Suprapubic skin (tissue), 4 donors: ENCODE results near the gene KRT76. TPM values are rescaled to one million over a fixed set of nuclear protein-coding genes. Genes with fewer than 3 reads are reported as not detected.
A peak's percentile ranks its signal among the peaks of the same experiment; 100 is the strongest.

Experiments
- DNase-seq, 2 donors: peaks; one replicate each; pipeline ENCODE4 v3.0.0-alpha.2; 2019; ENCODE audit warnings: low spot score in 2 of 2
- H3K27ac ChIP-seq: fragments of 200-600 bp; sonication (generic); one replicate; pipeline ENCODE4 v1.5.1; 2019
- H3K27me3 ChIP-seq: fragments of 200-600 bp; sonication (generic); one replicate; pipeline ENCODE4 v1.5.1; 2019
- H3K36me3 ChIP-seq: fragments of 200-600 bp; sonication (generic); one replicate; pipeline ENCODE4 v1.5.1; 2019
- H3K4me1 ChIP-seq: fragments of 200-600 bp; sonication (generic); one replicate; pipeline ENCODE4 v1.5.1; 2019
- H3K4me3 ChIP-seq: fragments of 200-600 bp; sonication (generic); one replicate; pipeline ENCODE4 v1.5.1; 2019; ENCODE audit warnings: mild to moderate bottlenecking
- H3K9me3 ChIP-seq: fragments of 200-600 bp; sonication (generic); one replicate; pipeline ENCODE4 v1.5.1; 2019
- EP300 ChIP-seq: sonication (generic); formaldehyde crosslinking; IDR thresholded peaks from one replicate; pipeline ENCODE4 v1.6.1; 2017; ENCODE audit warnings: antibody characterized with exemption
- POLR2A ChIP-seq, 2 donors: fragments of 450-650 bp; IDR thresholded peaks; one replicate each; pipeline ENCODE4 v1.6.1; 2017; ENCODE audit warnings: antibody characterized with exemption in 2 of 2, mild to moderate bottlenecking in 2 of 2, moderate library complexity in 2 of 2
- POLR2AphosphoS5 ChIP-seq, 3 donors: sonication (generic); formaldehyde crosslinking; IDR thresholded peaks; one replicate each; pipeline ENCODE4 v1.6.1; 2017; ENCODE audit warnings: antibody characterized with exemption in 3 of 3
- WGBS: methylation state at CpG from one replicate; pipeline ENCODE4 v1.1.5; 2018; 5-methylcytosine and 5-hydroxymethylcytosine counted together
- total RNA-seq, 4 donors: library from RNA; depleted of rRNA; stranded (reverse); fragments of >200 nt; gene quantifications; one replicate each; pipeline ENCODE4 v1.1.0, GENCODE V29; 2016
- TF ChIP-seq, protein P1 (sequence below), 2 donors: fragments of 200-600 bp in 1 of 2; fragments of 450-650 bp in 1 of 2; sonication (generic) in 1 of 2; IDR thresholded peaks; one replicate each; pipeline ENCODE4 v1.5.1; 2016 to 2019; ENCODE audit warnings: antibody characterized with exemption in 2 of 2, mild to moderate bottlenecking in 1 of 2, moderate library complexity in 1 of 2

Gene KRT76
- total RNA-seq, 4 donors from 2014 or later = not detected

DNA sequence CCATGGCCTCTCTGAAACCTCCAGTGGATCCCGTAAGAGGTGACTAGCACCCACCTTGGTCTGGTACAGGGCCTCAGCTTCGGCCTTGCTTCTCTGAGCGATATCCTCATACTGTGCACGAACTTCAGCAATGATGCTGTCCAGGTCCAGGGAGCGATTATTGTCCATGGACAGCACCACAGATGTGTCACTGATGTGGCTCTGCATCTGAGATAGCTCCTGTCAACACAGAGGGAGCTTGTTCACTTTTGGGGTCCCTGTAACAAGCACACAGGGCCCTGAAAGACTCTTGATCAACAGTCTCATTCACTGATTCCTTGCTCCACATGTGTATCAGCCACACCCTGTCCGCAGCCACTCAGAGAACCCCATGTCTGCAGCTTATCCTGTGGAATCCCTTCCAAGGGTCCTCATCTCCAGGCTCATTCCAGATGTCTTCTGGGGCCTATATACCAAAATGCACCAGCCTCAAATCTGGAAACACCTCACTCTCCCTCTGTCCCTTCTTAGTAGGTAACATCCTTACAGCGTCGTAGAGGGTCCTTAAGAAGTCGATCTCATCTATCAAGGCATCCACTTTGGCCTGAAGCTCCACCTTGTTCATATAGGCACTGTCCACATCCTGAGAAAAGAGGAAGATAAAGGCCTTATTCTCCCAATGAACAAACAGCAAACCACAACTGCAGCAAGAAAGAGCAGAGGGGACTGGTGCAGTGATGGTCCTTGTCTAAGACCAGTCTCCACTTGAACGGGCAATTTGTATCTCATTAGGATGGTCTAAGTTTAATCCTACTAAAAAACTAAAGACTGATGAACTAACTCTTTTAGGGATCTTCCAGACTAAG is 15.3 kb upstream of the KRT76 start:
- peaks cover 29% of the 10 kb centered on the region for H3K27me3 ChIP-seq
- whole genome bisulfite sequencing = 94% methylated on average over 9 of the region's 10 CpGs
- TF ChIP-seq POLR2AphosphoS5 (IDR thresholded peaks at IDR 0.05) (no peak), POLR2A (IDR thresholded peaks at IDR 0.05) (no peak), EP300 (no peak)
- TF ChIP-seq, protein P1, sequence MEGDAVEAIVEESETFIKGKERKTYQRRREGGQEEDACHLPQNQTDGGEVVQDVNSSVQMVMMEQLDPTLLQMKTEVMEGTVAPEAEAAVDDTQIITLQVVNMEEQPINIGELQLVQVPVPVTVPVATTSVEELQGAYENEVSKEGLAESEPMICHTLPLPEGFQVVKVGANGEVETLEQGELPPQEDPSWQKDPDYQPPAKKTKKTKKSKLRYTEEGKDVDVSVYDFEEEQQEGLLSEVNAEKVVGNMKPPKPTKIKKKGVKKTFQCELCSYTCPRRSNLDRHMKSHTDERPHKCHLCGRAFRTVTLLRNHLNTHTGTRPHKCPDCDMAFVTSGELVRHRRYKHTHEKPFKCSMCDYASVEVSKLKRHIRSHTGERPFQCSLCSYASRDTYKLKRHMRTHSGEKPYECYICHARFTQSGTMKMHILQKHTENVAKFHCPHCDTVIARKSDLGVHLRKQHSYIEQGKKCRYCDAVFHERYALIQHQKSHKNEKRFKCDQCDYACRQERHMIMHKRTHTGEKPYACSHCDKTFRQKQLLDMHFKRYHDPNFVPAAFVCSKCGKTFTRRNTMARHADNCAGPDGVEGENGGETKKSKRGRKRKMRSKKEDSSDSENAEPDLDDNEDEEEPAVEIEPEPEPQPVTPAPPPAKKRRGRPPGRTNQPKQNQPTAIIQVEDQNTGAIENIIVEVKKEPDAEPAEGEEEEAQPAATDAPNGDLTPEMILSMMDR (IDR thresholded peaks at IDR 0.05) = no peak
- H3K4me3 ChIP-seq = no peak overlapping the region
- no peak overlapping the region for H3K27ac ChIP-seq
- no peak for DNase-seq
- H3K36me3 ChIP-seq = no peaks in the 10 kb centered on the region
- H3K9me3 ChIP-seq = no peaks in the 10 kb centered on the region
- peaks cover 11% of the 10 kb centered on the region for H3K4me1 ChIP-seq

DNA sequence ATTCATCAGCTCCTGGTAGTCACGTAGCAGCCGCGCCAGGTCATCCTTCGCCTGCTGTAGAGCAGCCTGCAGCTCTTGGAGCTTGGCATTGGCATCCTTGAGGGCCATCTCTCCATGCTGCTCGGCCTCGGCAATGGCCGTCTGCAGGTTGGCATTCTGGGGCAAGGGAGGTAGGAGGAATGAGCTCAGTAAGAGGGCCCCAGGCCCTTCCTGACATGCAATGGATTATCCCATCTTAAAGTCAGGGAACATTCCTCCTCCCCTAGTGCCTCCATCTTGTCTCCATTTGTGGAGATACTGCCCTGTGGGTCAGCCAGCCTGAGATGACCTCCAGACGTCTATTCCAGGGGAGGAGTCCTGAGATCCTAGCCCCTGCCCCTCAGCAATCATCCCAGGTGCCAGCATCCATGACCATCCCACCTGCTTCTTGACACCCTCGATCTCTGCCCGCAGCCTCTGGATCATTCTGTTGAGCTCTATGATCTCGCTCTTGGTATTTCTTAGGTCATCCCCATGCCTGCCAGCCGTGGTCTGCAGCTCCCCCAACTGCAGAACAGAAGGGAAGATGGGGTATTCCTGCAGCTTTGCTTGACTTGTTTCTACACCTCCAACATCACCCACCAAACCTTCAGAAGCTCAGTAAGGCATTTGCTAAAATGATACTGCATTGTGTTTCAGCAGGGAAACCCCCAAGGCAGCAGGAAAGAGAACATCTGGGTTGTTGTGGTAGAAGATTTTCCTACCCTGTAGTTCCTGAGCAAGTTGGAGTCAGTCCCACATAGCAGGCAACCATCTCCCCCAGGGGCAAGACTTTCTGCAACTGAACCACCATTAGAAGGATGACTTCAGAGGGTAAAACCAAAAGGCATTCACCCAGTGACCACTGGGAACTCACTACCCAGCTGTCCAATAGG is 14.4 kb upstream of the KRT76 start:
- no peak overlapping the region for H3K4me3 ChIP-seq
- H3K9me3 ChIP-seq = no peaks in the 10 kb centered on the region
- TF ChIP-seq POLR2AphosphoS5 (IDR thresholded peaks at IDR 0.05) (no peak), POLR2A (IDR thresholded peaks at IDR 0.05) (no peak), EP300 (no peak)
- TF ChIP-seq, protein P1 (IDR thresholded peaks at IDR 0.05) = no peak
- no peak overlapping the region for H3K27ac ChIP-seq
- WGBS = 82% methylated on average over 9 of the region's 12 CpGs
- peaks cover 11% of the 10 kb centered on the region for H3K4me1 ChIP-seq
- H3K36me3 ChIP-seq = no peaks in the 10 kb centered on the region
- no peak for DNase-seq
- H3K27me3 ChIP-seq = peaks cover 29% of the 10 kb centered on the region

DNA sequence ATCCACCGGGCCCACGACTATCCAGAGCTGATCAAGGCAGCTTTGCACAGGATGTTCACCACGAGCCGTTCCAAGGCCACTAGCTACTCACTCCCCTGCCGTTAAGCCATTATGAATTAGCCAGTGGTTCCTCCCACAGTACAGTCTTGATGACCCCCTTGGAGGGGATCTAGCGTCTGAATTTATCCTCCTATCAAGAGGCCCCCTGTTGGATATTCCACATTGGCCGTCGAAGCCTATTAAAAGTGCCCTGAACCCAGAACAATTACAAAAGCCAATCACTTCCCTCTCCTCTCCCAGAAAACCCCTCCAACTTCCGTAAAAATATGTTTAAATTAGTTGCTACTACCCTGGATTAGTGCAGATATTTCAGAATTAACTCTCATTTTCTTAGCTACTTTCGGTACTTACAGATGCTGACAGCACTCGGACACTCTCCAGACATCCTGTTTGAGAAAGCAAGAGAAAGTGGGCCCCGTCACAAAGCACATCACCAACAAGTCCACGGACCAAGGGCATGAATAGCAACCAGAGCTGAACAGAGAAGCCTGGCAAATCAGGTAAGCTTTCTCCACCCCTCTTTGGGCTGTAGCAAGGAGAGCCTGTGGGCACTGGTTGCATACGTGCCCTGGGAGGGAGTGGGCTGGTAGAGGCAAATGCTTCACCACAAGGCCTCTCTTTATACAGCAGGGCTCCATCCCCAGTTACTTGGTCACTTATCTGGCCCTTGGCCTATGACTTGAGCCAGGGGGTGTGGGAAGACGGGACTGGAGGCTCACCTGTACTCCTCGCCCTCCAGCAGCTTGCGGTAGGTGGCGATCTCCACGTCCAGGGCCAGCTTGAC is 13.5 kb upstream of the KRT76 start:
- 83% methylated on average over 13 of the region's 19 CpGs for WGBS
- no peak for DNase-seq

DNA sequence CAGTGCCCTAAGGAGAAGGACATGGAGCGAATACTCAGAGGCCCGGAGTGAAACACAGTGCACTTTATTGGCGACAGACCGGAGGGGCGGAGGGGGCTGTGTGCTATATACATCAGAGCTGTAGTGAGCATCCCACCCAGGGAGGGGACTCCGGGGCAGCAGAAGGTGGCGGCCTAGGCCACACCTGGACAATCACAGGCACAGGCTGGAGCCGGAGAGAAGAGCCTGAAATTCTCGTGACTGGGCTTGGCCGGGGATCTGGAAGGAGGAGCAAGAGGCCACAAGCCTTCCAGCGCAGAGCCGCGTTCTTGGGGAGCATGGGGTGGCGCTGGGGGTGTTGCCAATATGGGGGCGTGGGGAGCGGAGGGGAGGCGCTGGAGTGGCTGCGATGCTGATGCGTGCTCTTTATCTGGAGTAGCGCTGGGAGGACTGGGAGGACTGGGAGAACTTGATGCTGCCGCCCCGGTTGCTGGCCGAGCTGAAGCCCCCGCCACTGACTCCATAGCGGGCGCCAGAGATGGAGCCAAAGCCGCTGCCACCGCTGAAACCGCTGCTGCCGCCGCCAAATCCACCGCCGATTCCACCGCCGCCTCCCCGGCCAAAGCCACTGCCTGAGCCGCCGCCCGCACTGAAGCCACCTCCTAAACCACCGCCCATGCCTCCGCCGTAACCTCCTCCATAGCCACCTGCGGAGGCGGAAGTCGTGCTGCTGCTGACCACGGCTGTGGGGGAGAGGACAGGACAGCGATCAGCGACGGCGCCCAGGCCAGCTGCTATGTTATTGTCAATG is 12.7 kb upstream of the KRT76 start:
- TF ChIP-seq, protein P1 (IDR thresholded peaks at IDR 0.05) = no peak
- no peak for TF ChIP-seq POLR2A (IDR thresholded peaks at IDR 0.05)
- TF ChIP-seq POLR2AphosphoS5 (IDR thresholded peaks at IDR 0.05) = no peak
- no peak for TF ChIP-seq EP300
- Histone ChIP-seq H3K9me3 (no peaks in the 10 kb centered on the region), H3K27me3 (peaks cover 31% of the 10 kb centered on the region), H3K4me3 (peak overlapping the region; percentile 25), H3K27ac (no peak overlapping the region), H3K36me3 (no peaks in the 10 kb centered on the region), H3K4me1 (peaks cover 11% of the 10 kb centered on the region)
- peak in 1 of 2 donors; percentile 72 for DNase-seq
- WGBS = 35% methylated on average over 17 of the region's 50 CpGs

More for the DNA sequence above, 13.5 kb upstream of the KRT76 start:
- Histone ChIP-seq H3K9me3 (no peaks in the 10 kb centered on the region), H3K4me1 (peaks cover 11% of the 10 kb centered on the region), H3K27me3 (peaks cover 29% of the 10 kb centered on the region), H3K4me3 (peak overlapping the region; percentile 25), H3K36me3 (no peaks in the 10 kb centered on the region), H3K27ac (no peak overlapping the region)
- TF ChIP-seq, protein P1 (IDR thresholded peaks at IDR 0.05) = no peak
- TF ChIP-seq POLR2A (IDR thresholded peaks at IDR 0.05) (no peak), EP300 (no peak), POLR2AphosphoS5 (IDR thresholded peaks at IDR 0.05) (no peak)
